IPS-20b (cell line): ENCODE results near the gene SLC39A3.

Experiments used
- H3K27ac ChIP-seq: one replicate; pipeline ENCODE4 v1.5.1; 2013; ENCODE audit warnings: low read length
- H3K27me3 ChIP-seq: 2 replicates; pipeline ENCODE4 v1.6.1; 2013; ENCODE audit warnings: mild to moderate bottlenecking, low read length, inconsistent platforms; ENCODE audit not compliant: insufficient read depth
- H3K36me3 ChIP-seq: 2 replicates; pipeline ENCODE4 v1.6.1; 2013; ENCODE audit warnings: low read depth, mild to moderate bottlenecking, inconsistent platforms, low read length, moderate library complexity; ENCODE audit not compliant: insufficient read depth
- H3K4me1 ChIP-seq: 2 replicates; pipeline ENCODE4 v1.6.1; 2013; ENCODE audit warnings: mild to moderate bottlenecking, control low read depth, inconsistent platforms, low read length, moderate library complexity; ENCODE audit not compliant: insufficient read depth
- H3K4me3 ChIP-seq: 2 replicates; pipeline ENCODE4 v1.5.1; 2013; ENCODE audit warnings: mild to moderate bottlenecking, low read length, inconsistent platforms
- H3K9ac ChIP-seq: 2 replicates; pipeline ENCODE4 v1.6.1; 2013; ENCODE audit warnings: low read depth, mild to moderate bottlenecking, inconsistent platforms, low read length, moderate library complexity
- H3K9me3 ChIP-seq: 2 replicates; pipeline ENCODE4 v1.6.1; 2013; ENCODE audit warnings: mild to moderate bottlenecking, low read depth, low read length, inconsistent platforms; ENCODE audit not compliant: insufficient read depth

Gene SLC39A3

GRCh38 chr19:2736550-2737190, 3.1 kb downstream of the SLC39A3 start:
- peaks cover 4% of the 10 kb centered on the region for H3K27me3 ChIP-seq
- peaks cover 27% of the 10 kb centered on the region for H3K36me3 ChIP-seq
- H3K9ac ChIP-seq, result no peak overlapping the region
- H3K4me3 ChIP-seq, result no peak overlapping the region
- H3K9me3 ChIP-seq, result no peaks in the 10 kb centered on the region
- no peaks in the 10 kb centered on the region for H3K4me1 ChIP-seq
- H3K27ac ChIP-seq, result no peak overlapping the region

- Histone ChIP-seq H3K27ac (no peak overlapping the region), H3K9me3 (no peaks in the 10 kb centered on the region), H3K27me3 (no peaks in the 10 kb centered on the region), H3K9ac (no peak overlapping the region), H3K36me3 (peaks cover 27% of the 10 kb centered on the region), H3K4me3 (no peak overlapping the region), H3K4me1 (no peaks in the 10 kb centered on the region)
Measured at GRCh38 chr19:2735374-2735773, 4.4 kb downstream of the SLC39A3 start.

- H3K36me3 ChIP-seq, result peaks cover 27% of the 10 kb centered on the region
- no peaks in the 10 kb centered on the region for H3K9me3 ChIP-seq
- no peak overlapping the region for H3K27ac ChIP-seq
- H3K27me3 ChIP-seq, result no peaks in the 10 kb centered on the region
- no peak overlapping the region for H3K4me3 ChIP-seq
- H3K9ac ChIP-seq, result no peak overlapping the region
- H3K4me1 ChIP-seq, result no peaks in the 10 kb centered on the region
Measured at GRCh38 chr19:2734589-2735288, 5.1 kb downstream of the SLC39A3 start.

- no peak overlapping the region for H3K27ac ChIP-seq
- H3K4me3 ChIP-seq, result no peak overlapping the region
- no peaks in the 10 kb centered on the region for H3K27me3 ChIP-seq
- H3K9ac ChIP-seq, result no peak overlapping the region
- peaks cover 27% of the 10 kb centered on the region for H3K36me3 ChIP-seq
- H3K9me3 ChIP-seq, result no peaks in the 10 kb centered on the region
- H3K4me1 ChIP-seq, result no peaks in the 10 kb centered on the region
Measured at GRCh38 chr19:2733930-2734588, 5.8 kb downstream of the SLC39A3 start.

GRCh38 chr19:2732883-2733282, 6.9 kb downstream of the SLC39A3 start:
- Histone ChIP-seq H3K9me3 (no peaks in the 10 kb centered on the region), H3K27me3 (peaks cover 4% of the 10 kb centered on the region; the same call in 1 of the 2 replicates), H3K4me1 (no peaks in the 10 kb centered on the region), H3K36me3 (peaks cover 27% of the 10 kb centered on the region), H3K9ac (no peak overlapping the region), H3K4me3 (no peak overlapping the region), H3K27ac (no peak overlapping the region)

GRCh38 chr19:2732157-2732725, 7.6 kb downstream of the SLC39A3 start:
- Histone ChIP-seq H3K4me3 (no peak overlapping the region), H3K27me3 (peaks cover 10% of the 10 kb centered on the region), H3K4me1 (no peaks in the 10 kb centered on the region), H3K9ac (no peak overlapping the region), H3K9me3 (no peaks in the 10 kb centered on the region), H3K27ac (no peak overlapping the region), H3K36me3 (peaks cover 27% of the 10 kb centered on the region)

GRCh38 chr19:2731181-2731995, 8.4 kb downstream of the SLC39A3 start:
- Histone ChIP-seq H3K9ac (no peak overlapping the region), H3K27ac (no peak overlapping the region)

GRCh38 chr19:2729943-2730818, 9.6 kb downstream of the SLC39A3 start:
- Histone ChIP-seq H3K27me3 (peaks cover 21% of the 10 kb centered on the region), H3K9ac (no peak overlapping the region), H3K4me1 (no peaks in the 10 kb centered on the region), H3K4me3 (no peak overlapping the region), H3K27ac (no peak overlapping the region), H3K36me3 (peaks cover 9% of the 10 kb centered on the region), H3K9me3 (no peaks in the 10 kb centered on the region)

More at GRCh38 chr19:2731181-2731995, 8.4 kb downstream of the SLC39A3 start:
- Histone ChIP-seq H3K4me1 (no peaks in the 10 kb centered on the region), H3K9me3 (no peaks in the 10 kb centered on the region), H3K36me3 (peaks cover 21% of the 10 kb centered on the region), H3K4me3 (no peak overlapping the region), H3K27me3 (peaks cover 18% of the 10 kb centered on the region)

- Histone ChIP-seq H3K4me1 (no peaks in the 10 kb centered on the region), H3K27me3 (peaks cover 21% of the 10 kb centered on the region), H3K36me3 (no peaks in the 10 kb centered on the region), H3K4me3 (no peak overlapping the region), H3K9me3 (no peaks in the 10 kb centered on the region), H3K27ac (no peak overlapping the region), H3K9ac (no peak overlapping the region)
Measured at GRCh38 chr19:2728783-2729387, 10.9 kb downstream of the SLC39A3 start.

- no peaks in the 10 kb centered on the region for H3K36me3 ChIP-seq
- H3K4me1 ChIP-seq, result no peaks in the 10 kb centered on the region
- H3K27ac ChIP-seq, result no peak overlapping the region
- H3K4me3 ChIP-seq, result no peak overlapping the region
- H3K27me3 ChIP-seq, result peaks cover 31% of the 10 kb centered on the region
- H3K9me3 ChIP-seq, result no peaks in the 10 kb centered on the region
- no peak overlapping the region for H3K9ac ChIP-seq
Measured at GRCh38 chr19:2727640-2727944, 12.2 kb downstream of the SLC39A3 start.
